IMR-90 (cell line): ENCODE data around the gene PODXL2. TPM values are rescaled to one million over a fixed set of nuclear protein-coding genes. Genes with fewer than 3 reads are reported as not detected.

Source experiments
- ATAC-seq: fragments of 200-7000 bp; cut with Tn5 transposase; 2 replicates; pipeline ENCODE4 v1.9.1; 2020; ENCODE audit warnings: low read depth, mild to moderate bottlenecking, moderate library complexity
- BruUV-seq: library from RNA; stranded (reverse); fragments of 400-500 nt; replicated peaks from 2 replicates; lab custom pipeline; 2021; lab: Mats Ljungman, UMichigan
- CTCF ChIA-PET: fragments of 300-600 bp; formaldehyde crosslinking; extraction: SDS; loops from one replicate; lab custom pipeline; 2021; ENCODE audit warnings: antibody characterized with exemption; lab: Yijun Ruan, JAX
- POLR2A ChIA-PET: fragments of 300-600 bp; sonication (Branson Sonifier 250); formaldehyde crosslinking; loops from one replicate; lab custom pipeline; 2022; ENCODE audit warnings: antibody characterized with exemption; ENCODE audit not compliant: unreplicated experiment; lab: Charles Lee
- DNase-seq: peaks from one replicate; pipeline ENCODE4 v3.0.0; 2013
- H2AFZ ChIP-seq: replicated peaks from 2 replicates; pipeline ENCODE3; 2013; ENCODE audit warnings: low read length, mild to moderate bottlenecking; ENCODE audit not compliant: poor library complexity
- H2AK5ac ChIP-seq: 2 replicates; pipeline ENCODE4 v1.6.1; 2013; ENCODE audit warnings: low read depth, low read length, inconsistent platforms
- H2AK9ac ChIP-seq: replicated peaks from 2 replicates; pipeline ENCODE3; 2013; ENCODE audit warnings: mild to moderate bottlenecking, low read depth, low read length, moderate library complexity; ENCODE audit not compliant: poor library complexity
- H2BK120ac ChIP-seq: 2 replicates; pipeline ENCODE4 v1.6.1; 2013; ENCODE audit warnings: low read depth, low read length, inconsistent platforms
- H2BK15ac ChIP-seq: 3 replicates; pipeline ENCODE4 v1.6.1; 2013; ENCODE audit warnings: low read depth, low read length, inconsistent platforms
- H2BK20ac ChIP-seq: 2 replicates; pipeline ENCODE4 v1.6.1; 2013; ENCODE audit warnings: low read depth, mild to moderate bottlenecking, inconsistent platforms, low read length, moderate library complexity
- H2BK5ac ChIP-seq: 2 replicates; pipeline ENCODE4 v1.6.1; 2013; ENCODE audit warnings: mild to moderate bottlenecking, low read depth, low read length, inconsistent platforms; ENCODE audit not compliant: poor library complexity, severe bottlenecking
- H3K14ac ChIP-seq: replicated peaks from 2 replicates; pipeline ENCODE4 v1.6.1; 2013; ENCODE audit warnings: low read depth, low read length, inconsistent platforms
- H3K18ac ChIP-seq: 2 replicates; pipeline ENCODE4 v1.6.1; 2013; ENCODE audit warnings: low read depth, low read length, control low read depth
- H3K23ac ChIP-seq: 2 replicates; pipeline ENCODE4 v1.6.1; 2013; ENCODE audit warnings: low read depth, low read length, inconsistent platforms
- H3K27ac ChIP-seq: 2 replicates; pipeline ENCODE4 v1.5.1; 2013; ENCODE audit warnings: mild to moderate bottlenecking, control low read depth, low read length; ENCODE audit not compliant: insufficient read depth
- H3K27me3 ChIP-seq: 2 replicates; pipeline ENCODE4 v1.6.1; 2013; ENCODE audit warnings: low read length; ENCODE audit not compliant: control insufficient read depth, insufficient read depth
- H3K36me3 ChIP-seq: 2 replicates; pipeline ENCODE4 v1.6.1; 2013; ENCODE audit warnings: low read length, mixed read lengths; ENCODE audit not compliant: control insufficient read depth, insufficient read depth
- H3K4ac ChIP-seq: 2 replicates; pipeline ENCODE4 v1.6.1; 2013; ENCODE audit warnings: low read depth, low read length, inconsistent platforms
- H3K4me1 ChIP-seq: 2 replicates; pipeline ENCODE4 v1.6.1; 2013; ENCODE audit warnings: low read length, mixed read lengths; ENCODE audit not compliant: control insufficient read depth, insufficient read depth
- H3K4me2 ChIP-seq: 2 replicates; pipeline ENCODE4 v1.6.1; 2013; ENCODE audit warnings: low read depth, mild to moderate bottlenecking, control low read depth, low read length, moderate library complexity
- H3K4me3 ChIP-seq: 2 replicates; pipeline ENCODE4 v1.5.1; 2013; ENCODE audit warnings: low read depth, mild to moderate bottlenecking, control low read depth, low read length, moderate library complexity; ENCODE audit not compliant: insufficient read depth
- H3K56ac ChIP-seq: 2 replicates; pipeline ENCODE4 v1.6.1; 2013; ENCODE audit warnings: low read length, inconsistent platforms; ENCODE audit not compliant: insufficient read depth; ENCODE audit errors: extremely low read depth
- H3K79me1 ChIP-seq, 2 experiments: 2 replicates each; pipeline ENCODE4 v1.6.1; 2013; ENCODE audit warnings: low read length in 2 of 2, inconsistent platforms in 1 of 2, low read depth in 1 of 2
- H3K9ac ChIP-seq: 2 replicates; pipeline ENCODE4 v1.6.1; 2013; ENCODE audit warnings: low read depth, low read length, control low read depth
- H3K9me1 ChIP-seq: 2 replicates; pipeline ENCODE4 v1.6.1; 2013; ENCODE audit warnings: low read length, inconsistent platforms; ENCODE audit not compliant: insufficient read depth
- H3K9me3 ChIP-seq: 2 replicates; pipeline ENCODE4 v1.6.1; 2013; ENCODE audit warnings: low read length; ENCODE audit not compliant: control insufficient read depth, insufficient read depth
- H4K20me1 ChIP-seq: 2 replicates; pipeline ENCODE4 v1.6.1; 2013; ENCODE audit warnings: low read length, inconsistent platforms; ENCODE audit not compliant: insufficient read depth
- H4K5ac ChIP-seq: 2 replicates; pipeline ENCODE4 v1.6.1; 2013; ENCODE audit warnings: mild to moderate bottlenecking, low read depth, low read length, control low read depth
- H4K8ac ChIP-seq, 2 experiments: 2 replicates each; pipeline ENCODE4 v1.6.1; 2013; ENCODE audit warnings: low read depth in 2 of 2, low read length in 2 of 2, control low read depth in 1 of 2, inconsistent platforms in 1 of 2
- H4K91ac ChIP-seq: 2 replicates; pipeline ENCODE4 v1.6.1; 2013; ENCODE audit warnings: low read depth, low read length, inconsistent platforms; ENCODE audit not compliant: insufficient read depth
- BHLHE40 ChIP-seq: fragments of 150-350 bp; IDR thresholded peaks from 2 replicates; pipeline ENCODE4 v1.6.1; 2016; ENCODE audit warnings: mild to moderate bottlenecking, low read depth, low read length
- CEBPB ChIP-seq: IDR thresholded peaks from 2 replicates; pipeline ENCODE4 v1.6.1; 2012; ENCODE audit warnings: low read depth, low read length, improper control_type of control experiment
- CHD1 ChIP-seq: IDR thresholded peaks from 2 replicates; pipeline ENCODE4 v1.6.1; 2012; ENCODE audit warnings: low read depth, low read length, improper control_type of control experiment
- CTCF ChIP-seq: conservative IDR thresholded peaks from 2 replicates; pipeline ENCODE4 v1.5.1; 2012; ENCODE audit warnings: mild to moderate bottlenecking, low read depth, low read length, improper control_type of control experiment
- ELK1 ChIP-seq: fragments of 150-350 bp; IDR thresholded peaks from 2 replicates; pipeline ENCODE4 v1.6.1; 2016; ENCODE audit warnings: low read depth, mild to moderate bottlenecking, low read length, moderate library complexity, borderline replicate concordance
- FOS ChIP-seq: fragments of 150-350 bp; IDR thresholded peaks from 2 replicates; pipeline ENCODE4 v1.6.1; 2016; ENCODE audit warnings: low read depth, low read length
- MAFK ChIP-seq: IDR thresholded peaks from 2 replicates; pipeline ENCODE4 v1.6.1; 2012; ENCODE audit warnings: low read depth, low read length, improper control_type of control experiment
- MAZ ChIP-seq: IDR thresholded peaks from 2 replicates; pipeline ENCODE4 v1.6.1; 2012; ENCODE audit warnings: low read depth, mild to moderate bottlenecking, low read length, improper control_type of control experiment, moderate library complexity, borderline replicate concordance
- MXI1 ChIP-seq: IDR thresholded peaks from 2 replicates; pipeline ENCODE4 v1.6.1; 2012; ENCODE audit warnings: low read depth, mild to moderate bottlenecking, low read length, moderate library complexity, borderline replicate concordance
- POLR2A ChIP-seq: IDR thresholded peaks from 2 replicates; pipeline ENCODE4 v1.6.1; 2012; ENCODE audit warnings: mild to moderate bottlenecking, low read depth, low read length
- RAD21 ChIP-seq: IDR thresholded peaks from 2 replicates; pipeline ENCODE4 v1.6.1; 2012; ENCODE audit warnings: low read length, improper control_type of control experiment
- RCOR1 ChIP-seq: IDR thresholded peaks from 2 replicates; pipeline ENCODE4 v1.6.1; 2012; ENCODE audit warnings: mild to moderate bottlenecking, low read length, improper control_type of control experiment; ENCODE audit not compliant: insufficient replicate concordance
- RFX5 ChIP-seq: IDR thresholded peaks from 2 replicates; pipeline ENCODE4 v1.8.0; 2012; ENCODE audit warnings: low read depth, mild to moderate bottlenecking, low read length, moderate library complexity
- SMC3 ChIP-seq: fragments of 150-350 bp; IDR thresholded peaks from 2 replicates; pipeline ENCODE4 v1.6.1; 2016; ENCODE audit warnings: low read depth, mild to moderate bottlenecking, antibody characterized with exemption, low read length, moderate library complexity
- WGBS, 2 experiments: methylation state at CpG; one replicate each; pipeline versions ENCODE4 v1.1.5 to v1.1.7; 2013; ENCODE audit warnings: missing lambda C conversion rate in 2 of 2; ENCODE audit not compliant: insufficient read length in 1 of 2; ENCODE audit errors: extremely low coverage in 2 of 2; 5-methylcytosine and 5-hydroxymethylcytosine counted together
- dilution Hi-C: fragments of 300-500 bp; cut with HindIII; formaldehyde crosslinking; loops from one replicate; pipeline ENCODE4 v1.14.3; 2018; ENCODE audit warnings: low sequenced_read_pairs; ENCODE audit not compliant: unreplicated experiment
- in situ Hi-C: fragments of 300-500 bp; cut with MboI; formaldehyde crosslinking; loops from 3 replicates; pipeline ENCODE4 v1.14.3; 2019; ENCODE audit warnings: low sequenced_read_pairs, inconsistent platforms, mixed read lengths
- intact Hi-C: fragments of 100-400 bp; cut with micrococcal nuclease; formaldehyde crosslinking; loops from 2 replicates; pipeline ENCODE4 v1.10.0; 2022
- polyA plus RNA-seq, 3 experiments: library from polyadenylated mRNA; depleted of rRNA; stranded (reverse); fragments of >200 nt; gene quantifications; 2 replicates each; pipeline ENCODE4 v1.2.3, GENCODE V29; 2012; ENCODE audit warnings: low replicate concordance in 1 of 3
- total RNA-seq: library from RNA; depleted of rRNA; stranded (reverse); fragments of >200 nt; gene quantifications from 2 replicates; pipeline ENCODE4 v1.2.3, GENCODE V29; 2012
- TF ChIP-seq, protein P1 (sequence below): fragments of 150-350 bp; IDR thresholded peaks from 2 replicates; pipeline ENCODE4 v1.6.1; 2017; ENCODE audit warnings: mild to moderate bottlenecking, antibody characterized with exemption, low read length, low read depth

Gene PODXL2
- total and polyA plus RNA-seq, 2 of the 4 experiments (the other 2 are of a cell fraction), result 1.6 to 5.4 TPM

GRCh38 chr3:127709320-127710060, 80.5 kb downstream of the PODXL2 start:
- CTCF ChIA-PET, result interaction anchor here (0.8 kb wide), 1 partner anchor 102 kb away, joined by 3 read pairs; no protein-coding TSS in a partner anchor
- TF ChIP-seq POLR2A (no peak), RAD21 (no peak), RFX5 (no peak), CHD1 (no peak), MXI1 (no peak), FOS (no peak), ELK1 (no peak), CEBPB (no peak), SMC3 (no peak), MAFK (no peak), BHLHE40 (no peak), MAZ (no peak), CTCF (no peak), RCOR1 (no peak)
- TF ChIP-seq, protein P1, sequence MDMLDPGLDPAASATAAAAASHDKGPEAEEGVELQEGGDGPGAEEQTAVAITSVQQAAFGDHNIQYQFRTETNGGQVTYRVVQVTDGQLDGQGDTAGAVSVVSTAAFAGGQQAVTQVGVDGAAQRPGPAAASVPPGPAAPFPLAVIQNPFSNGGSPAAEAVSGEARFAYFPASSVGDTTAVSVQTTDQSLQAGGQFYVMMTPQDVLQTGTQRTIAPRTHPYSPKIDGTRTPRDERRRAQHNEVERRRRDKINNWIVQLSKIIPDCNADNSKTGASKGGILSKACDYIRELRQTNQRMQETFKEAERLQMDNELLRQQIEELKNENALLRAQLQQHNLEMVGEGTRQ, result no peak

More at GRCh38 chr3:127709320-127710060, 80.5 kb downstream of the PODXL2 start:
- H3K4ac ChIP-seq, result no peak overlapping the region
- no peak overlapping the region; the same call in 1 of the 2 replicates for H3K14ac ChIP-seq
- no peaks in the 10 kb centered on the region for H4K20me1 ChIP-seq
- H4K91ac ChIP-seq, result no peak overlapping the region
- H3K4me3 ChIP-seq, result no peak overlapping the region
- H2AK5ac ChIP-seq, result no peak overlapping the region; the same call in 1 of the 2 replicates
- DNase-seq, result peak; percentile 66
- no peaks in the 10 kb centered on the region for H3K9me3 ChIP-seq
- no peak overlapping the region for H2BK20ac ChIP-seq
- 40% methylated on average over 2 of the region's 3 CpGs; no CpG with 5 or more reads in 1 of the 2 experiments for WGBS, 2 experiments
- H3K27ac ChIP-seq, result no peak overlapping the region
- H4K5ac ChIP-seq, result no peak overlapping the region
- peak; percentile 80 for ATAC-seq
- H3K9me1 ChIP-seq, result peaks cover 12% of the 10 kb centered on the region
- H2BK5ac ChIP-seq, result peak overlapping the region; percentile 35
- no peak overlapping the region for H2BK120ac ChIP-seq
- peak overlapping the region; percentile 28; the same call in 1 of the 2 replicates for H3K18ac ChIP-seq
- dilution Hi-C loops (no loop called here), in situ Hi-C loops (no loop called here), intact Hi-C loops (no loop called here)
- H2BK15ac ChIP-seq, result peak overlapping the region; percentile 27; the same call in 1 of the 3 replicates
- H3K27me3 ChIP-seq, result no peaks in the 10 kb centered on the region
- H3K79me1 ChIP-seq, result peaks cover 10 to 46% of the 10 kb centered on the region in 2 experiments
- peak overlapping the region in 1 of 2 experiments; percentile 19; a peak in 1 of 4 replicates for H4K8ac ChIP-seq
- H2AK9ac ChIP-seq, result no peak overlapping the region
- peaks cover 5% of the 10 kb centered on the region; the same call in 1 of the 2 replicates for H3K4me1 ChIP-seq
- H3K36me3 ChIP-seq, result peaks cover 12% of the 10 kb centered on the region
- no peak overlapping the region for H3K23ac ChIP-seq
- BruUV-seq, result no TSS peak
- H3K9ac ChIP-seq, result no peak overlapping the region
- peak overlapping the region; percentile 25 for H2AFZ ChIP-seq
- POLR2A ChIA-PET, result no interaction called here
- H3K56ac ChIP-seq, result no peak overlapping the region
- H3K4me2 ChIP-seq, result no peak overlapping the region
